HCEC 1CT (cell line): ENCODE data around the gene FBXW11.
"Not testable (repeated sequence)": the region's sequence is repeated elsewhere in the genome, so short reads cannot be mapped to it uniquely, and the experiment has no call there.

ENCODE experiments used
- DNase-seq: peaks from one replicate; pipeline ENCODE4 v3.0.0-alpha.2; 2017

Gene FBXW11

GRCh38 chr5:172006321-172007174 lies at the start of gene FBXW11:
FBXW11 (minus strand) TSS chr5:172006638; CDS start chr5:172006502, 136 bp downstream.
- peak; percentile 97 for DNase-seq

- DNase-seq = no peak
Observed at GRCh38 chr5:172055996-172056395, 49.6 kb upstream of the FBXW11 start.

GRCh38 chr5:172055421-172055820 lies 49.0 kb upstream of the FBXW11 start:
- DNase-seq = no peak

- DNase-seq = no peak
Observed at GRCh38 chr5:172054611-172055153, 48.2 kb upstream of the FBXW11 start.

- peak; percentile 14 for DNase-seq
Observed at GRCh38 chr5:172052450-172053236, 46.2 kb upstream of the FBXW11 start.

GRCh38 chr5:172051643-172052339 lies 45.4 kb upstream of the FBXW11 start:
- DNase-seq = no peak

GRCh38 chr5:172050080-172050479 lies 43.6 kb upstream of the FBXW11 start:
- DNase-seq = no peak

- no peak for DNase-seq
Observed at GRCh38 chr5:172049226-172049796, 42.9 kb upstream of the FBXW11 start.

GRCh38 chr5:172048539-172049101 lies 42.2 kb upstream of the FBXW11 start:
- DNase-seq = no peak

GRCh38 chr5:172048170-172048422 lies 41.7 kb upstream of the FBXW11 start:
- no peak for DNase-seq

GRCh38 chr5:172046593-172046992 lies 40.2 kb upstream of the FBXW11 start:
- no peak for DNase-seq

- DNase-seq = no peak
Observed at GRCh38 chr5:172045315-172045632, 38.8 kb upstream of the FBXW11 start.

GRCh38 chr5:172044631-172045314 lies 38.3 kb upstream of the FBXW11 start:
- no peak for DNase-seq

- DNase-seq = no peak
Observed at GRCh38 chr5:172043865-172044264, 37.4 kb upstream of the FBXW11 start.

- no peak for DNase-seq
Observed at GRCh38 chr5:172042183-172042582, 35.7 kb upstream of the FBXW11 start.

GRCh38 chr5:172038167-172038566 lies 31.7 kb upstream of the FBXW11 start:
- DNase-seq = no peak

GRCh38 chr5:172035049-172035448 lies 28.6 kb upstream of the FBXW11 start:
- no peak for DNase-seq

GRCh38 chr5:172031894-172032461 lies 25.5 kb upstream of the FBXW11 start:
- DNase-seq = no peak

GRCh38 chr5:172029876-172030275 lies 23.4 kb upstream of the FBXW11 start:
- no peak for DNase-seq

- no peak for DNase-seq
Observed at GRCh38 chr5:172028167-172028566, 21.7 kb upstream of the FBXW11 start.

- not testable (repeated sequence) for DNase-seq
Observed at GRCh38 chr5:172020110-172020786, 13.8 kb upstream of the FBXW11 start.
